KMS-11 (cell line): ENCODE measurements around the gene TXLNB.
A peak's percentile ranks its signal among the peaks of the same experiment; 100 is the strongest.

Experiments
- H2AFZ ChIP-seq: fragments of 200-600 bp; sonication (generic); 2 replicates; pipeline ENCODE4 v1.6.1; 2016; ENCODE audit warnings: antibody characterized with exemption, mixed run types, low read depth
- H3K27ac ChIP-seq: fragments of 200-600 bp; sonication (generic); 2 replicates; pipeline ENCODE4 v1.6.1; 2016; ENCODE audit warnings: mild to moderate bottlenecking, mixed run types
- H3K27me3 ChIP-seq: fragments of 200-600 bp; sonication (generic); 2 replicates; pipeline ENCODE4 v1.6.1; 2017; ENCODE audit warnings: mild to moderate bottlenecking, low read depth, mixed run types, moderate library complexity; ENCODE audit not compliant: insufficient read depth
- H3K36me3 ChIP-seq: fragments of 200-600 bp; sonication (generic); 2 replicates; pipeline ENCODE4 v1.6.1; 2017; ENCODE audit warnings: mild to moderate bottlenecking, mixed run types; ENCODE audit not compliant: insufficient read depth
- H3K4me1 ChIP-seq: fragments of 200-600 bp; sonication (generic); 2 replicates; pipeline ENCODE4 v1.6.1; 2016; ENCODE audit warnings: mild to moderate bottlenecking, low read depth, mixed run types; ENCODE audit not compliant: poor library complexity, severe bottlenecking
- H3K4me2 ChIP-seq: fragments of 200-600 bp; sonication (generic); 2 replicates; pipeline ENCODE4 v1.7.0; 2016; ENCODE audit warnings: mild to moderate bottlenecking, mixed run types
- H3K4me3 ChIP-seq: fragments of 200-600 bp; sonication (generic); IDR thresholded peaks from 2 replicates; pipeline ENCODE4 v1.6.1; 2017; ENCODE audit warnings: low read depth, low read length, mixed read lengths; ENCODE audit not compliant: insufficient read depth
- H3K79me2 ChIP-seq: fragments of 200-600 bp; sonication (generic); 2 replicates; pipeline ENCODE4 v1.6.1; 2016; ENCODE audit warnings: low read depth, mixed run types; ENCODE audit not compliant: insufficient read depth
- H3K9ac ChIP-seq: fragments of 200-600 bp; sonication (generic); 2 replicates; pipeline ENCODE4 v1.6.1; 2016; ENCODE audit warnings: mild to moderate bottlenecking, mixed run types
- H4K20me1 ChIP-seq: fragments of 200-600 bp; sonication (generic); 2 replicates; pipeline ENCODE4 v1.6.1; 2016; ENCODE audit warnings: mild to moderate bottlenecking, mixed run types; ENCODE audit not compliant: insufficient read depth
- TF ChIP-seq, protein P1 (sequence below): fragments of 200-600 bp; sonication (generic); conservative IDR thresholded peaks from 2 replicates; pipeline ENCODE4 v1.6.1; 2017; ENCODE audit warnings: low read depth, mild to moderate bottlenecking, antibody characterized with exemption, low read length, moderate library complexity, mixed read lengths

TXLNB gene

DNA sequence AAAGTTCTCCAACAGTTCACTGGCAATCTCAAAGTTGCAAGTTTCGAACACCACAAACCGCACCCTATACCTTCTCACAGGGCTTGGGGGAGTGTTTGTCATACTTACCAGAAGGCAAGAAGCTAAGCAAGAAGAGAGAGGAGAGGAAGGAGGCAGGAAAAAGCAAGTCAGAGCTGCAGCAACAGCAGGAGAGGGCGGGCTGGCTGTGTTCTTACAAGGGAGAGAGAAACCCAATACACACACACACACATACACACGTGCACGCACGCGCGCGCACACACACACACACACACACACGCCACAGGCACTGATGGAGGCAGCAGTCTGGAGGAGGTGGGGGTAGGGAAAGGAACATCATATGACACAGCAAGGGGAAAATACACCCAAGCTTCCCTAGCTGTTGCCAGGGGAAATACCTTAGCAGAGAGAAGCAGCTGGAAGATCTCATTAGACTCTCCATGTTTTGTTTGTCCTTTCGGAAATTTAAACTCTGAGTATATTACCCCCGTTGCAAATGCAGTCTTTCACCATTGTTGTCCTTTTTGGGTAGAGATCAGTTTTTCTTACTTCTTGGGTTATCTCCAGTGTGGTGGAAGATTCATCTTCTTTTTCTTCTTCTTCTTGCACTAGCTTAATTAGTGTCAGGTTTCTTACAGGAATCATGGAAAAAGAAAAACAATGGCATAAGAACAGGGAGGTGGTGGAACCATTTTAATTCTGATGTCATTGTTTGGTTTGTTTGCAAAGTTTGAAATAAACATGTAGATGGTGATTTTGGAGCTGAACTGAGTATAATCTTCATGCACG, at the start of gene TXLNB:
TSS of gene TXLNB (minus strand) at position 186 of the 807 bp plus-strand sequence. CDS start 3,099 bp downstream, outside the sequence.
- Histone ChIP-seq H3K27ac (peak within 1 kb of the TSS; percentile 97), H3K27me3 (no peaks in the 10 kb centered on the region), H3K4me1 (peaks cover 51% of the 10 kb centered on the region), H3K4me3 (no peak within 1 kb of the TSS), H2AFZ (peak within 1 kb of the TSS; percentile 60), H3K4me2 (peak within 1 kb of the TSS; percentile 100), H3K36me3 (no peaks in the 10 kb centered on the region), H3K79me2 (no peaks in the 10 kb centered on the region), H4K20me1 (no peaks in the 10 kb centered on the region), H3K9ac (peak within 1 kb of the TSS; percentile 75)
- TF ChIP-seq, protein P1, sequence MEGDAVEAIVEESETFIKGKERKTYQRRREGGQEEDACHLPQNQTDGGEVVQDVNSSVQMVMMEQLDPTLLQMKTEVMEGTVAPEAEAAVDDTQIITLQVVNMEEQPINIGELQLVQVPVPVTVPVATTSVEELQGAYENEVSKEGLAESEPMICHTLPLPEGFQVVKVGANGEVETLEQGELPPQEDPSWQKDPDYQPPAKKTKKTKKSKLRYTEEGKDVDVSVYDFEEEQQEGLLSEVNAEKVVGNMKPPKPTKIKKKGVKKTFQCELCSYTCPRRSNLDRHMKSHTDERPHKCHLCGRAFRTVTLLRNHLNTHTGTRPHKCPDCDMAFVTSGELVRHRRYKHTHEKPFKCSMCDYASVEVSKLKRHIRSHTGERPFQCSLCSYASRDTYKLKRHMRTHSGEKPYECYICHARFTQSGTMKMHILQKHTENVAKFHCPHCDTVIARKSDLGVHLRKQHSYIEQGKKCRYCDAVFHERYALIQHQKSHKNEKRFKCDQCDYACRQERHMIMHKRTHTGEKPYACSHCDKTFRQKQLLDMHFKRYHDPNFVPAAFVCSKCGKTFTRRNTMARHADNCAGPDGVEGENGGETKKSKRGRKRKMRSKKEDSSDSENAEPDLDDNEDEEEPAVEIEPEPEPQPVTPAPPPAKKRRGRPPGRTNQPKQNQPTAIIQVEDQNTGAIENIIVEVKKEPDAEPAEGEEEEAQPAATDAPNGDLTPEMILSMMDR, result no peak

- H3K4me3 ChIP-seq, result no peak overlapping the region
- H4K20me1 ChIP-seq, result no peaks in the 10 kb centered on the region
- H3K4me1 ChIP-seq, result peaks cover 45% of the 10 kb centered on the region
- no peak overlapping the region for H2AFZ ChIP-seq
- H3K27me3 ChIP-seq, result no peaks in the 10 kb centered on the region
- no peak overlapping the region for H3K9ac ChIP-seq
- H3K27ac ChIP-seq, result no peak overlapping the region
- H3K4me2 ChIP-seq, result no peak overlapping the region
- TF ChIP-seq, protein P1, result no peak
- no peaks in the 10 kb centered on the region for H3K36me3 ChIP-seq
- H3K79me2 ChIP-seq, result no peaks in the 10 kb centered on the region
These were observed 49.3 kb upstream of the TXLNB start for GRCh38 chr6:139341060-139341459.

- Histone ChIP-seq H3K4me2 (no peak overlapping the region), H3K9ac (no peak overlapping the region), H3K36me3 (no peaks in the 10 kb centered on the region), H3K4me1 (peaks cover 43% of the 10 kb centered on the region), H2AFZ (no peak overlapping the region), H3K79me2 (no peaks in the 10 kb centered on the region), H3K27ac (no peak overlapping the region), H4K20me1 (no peaks in the 10 kb centered on the region), H3K4me3 (no peak overlapping the region), H3K27me3 (no peaks in the 10 kb centered on the region)
- TF ChIP-seq, protein P1, result no peak
These were observed 47.0 kb upstream of the TXLNB start for GRCh38 chr6:139338795-139339194.

DNA sequence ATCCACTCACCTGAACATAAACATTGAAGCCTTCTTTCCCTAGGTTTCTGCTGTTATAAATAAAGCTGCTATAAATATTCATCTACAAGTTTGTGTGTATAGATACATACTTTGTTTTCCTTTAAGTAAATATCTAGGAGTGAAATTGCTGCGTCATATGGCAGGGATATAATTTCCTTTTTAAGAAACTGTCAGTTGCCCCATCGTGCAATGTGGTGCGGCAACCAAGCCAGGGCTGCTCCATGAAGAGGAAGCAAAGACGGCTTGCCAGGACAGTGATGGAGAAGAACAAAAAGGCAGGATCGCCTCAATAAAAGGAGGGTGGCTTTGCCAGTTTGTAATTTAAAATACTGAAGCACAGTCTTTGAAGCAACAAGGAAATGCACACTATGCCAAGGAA, 46.0 kb upstream of the TXLNB start:
- TF ChIP-seq, protein P1, result no peak
- Histone ChIP-seq H4K20me1 (no peaks in the 10 kb centered on the region), H3K4me2 (no peak overlapping the region)

More for the DNA sequence above, 46.0 kb upstream of the TXLNB start:
- no peak overlapping the region for H3K4me3 ChIP-seq
- H3K9ac ChIP-seq, result no peak overlapping the region
- peaks cover 33% of the 10 kb centered on the region for H3K4me1 ChIP-seq
- no peak overlapping the region for H3K27ac ChIP-seq
- no peaks in the 10 kb centered on the region for H3K79me2 ChIP-seq
- no peaks in the 10 kb centered on the region for H3K27me3 ChIP-seq
- H3K36me3 ChIP-seq, result no peaks in the 10 kb centered on the region
- no peak overlapping the region for H2AFZ ChIP-seq
